Right ventricle myocardium superior (tissue), 1 donor: ENCODE data around the gene ZFP30. TPM values are rescaled to one million over a fixed set of nuclear protein-coding genes. Genes with fewer than 3 reads are reported as not detected.

Experiments used
- ATAC-seq: fragments of 200-7000 bp; cut with Tn5 transposase; one replicate; pipeline ENCODE4 v1.9.1; 2020; ENCODE audit warnings: mild to moderate bottlenecking; ENCODE audit not compliant: poor library complexity
- DNase-seq: peaks from one replicate; pipeline ENCODE4 v3.0.0-alpha.2; 2020
- intact Hi-C: fragments of 100-400 bp; cut with DNase I; formaldehyde crosslinking; loops from one replicate; pipeline ENCODE4 v1.11.2; 2022
- total RNA-seq: library from RNA; stranded (reverse); fragmentation: NEBNext Ultra II Directional; extraction: Animal tissue kit (Norgen Biotek cat#: 25700); gene quantifications from one replicate; pipeline ENCODE4 v1.2.1, GENCODE V29; 2021
- donor health status: DM: no; HTN: yes; CAD: no; lungs with severe emphysema.

ZFP30 gene
- total RNA-seq, 1 donor from 2014 or later: 5.8 TPM

DNA sequence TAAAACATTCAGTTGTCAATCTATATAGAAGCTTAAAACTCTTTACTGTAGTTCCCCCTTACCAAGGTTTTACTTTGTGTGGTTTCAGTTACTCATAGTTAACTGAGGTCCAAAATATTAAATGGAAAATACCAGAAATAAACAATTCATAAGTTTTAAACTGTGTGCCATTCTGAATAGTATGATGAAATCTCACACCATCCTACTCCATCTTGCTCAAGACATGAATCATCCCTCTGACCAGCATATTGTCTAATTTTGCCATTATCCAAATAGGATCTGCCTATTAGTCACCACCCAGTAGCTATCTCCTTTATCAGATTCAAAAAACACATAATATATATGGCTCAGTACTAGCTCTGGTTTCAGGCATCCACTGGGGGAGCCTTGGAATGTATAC is 83.1 kb downstream of the ZFP30 start:
- intact Hi-C loops: no loop called here
- DNase-seq (no peak), ATAC-seq (no peak)

DNA sequence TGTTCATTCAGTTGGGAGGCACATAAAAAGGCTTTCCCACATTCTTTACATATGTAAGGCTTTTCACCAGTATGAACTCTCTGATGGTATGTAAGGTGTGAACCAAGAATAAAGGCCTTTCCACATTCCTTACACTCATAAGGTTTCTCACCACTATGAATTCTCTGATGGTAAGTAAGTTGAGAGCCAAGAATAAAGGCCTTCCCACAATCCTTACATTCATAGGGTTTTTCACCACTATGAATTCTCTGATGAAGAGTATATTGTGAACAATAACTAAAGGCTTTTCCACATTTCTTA is 89.9 kb downstream of the ZFP30 start:
- intact Hi-C loops: no loop called here
- no peak for ATAC-seq

DNA sequence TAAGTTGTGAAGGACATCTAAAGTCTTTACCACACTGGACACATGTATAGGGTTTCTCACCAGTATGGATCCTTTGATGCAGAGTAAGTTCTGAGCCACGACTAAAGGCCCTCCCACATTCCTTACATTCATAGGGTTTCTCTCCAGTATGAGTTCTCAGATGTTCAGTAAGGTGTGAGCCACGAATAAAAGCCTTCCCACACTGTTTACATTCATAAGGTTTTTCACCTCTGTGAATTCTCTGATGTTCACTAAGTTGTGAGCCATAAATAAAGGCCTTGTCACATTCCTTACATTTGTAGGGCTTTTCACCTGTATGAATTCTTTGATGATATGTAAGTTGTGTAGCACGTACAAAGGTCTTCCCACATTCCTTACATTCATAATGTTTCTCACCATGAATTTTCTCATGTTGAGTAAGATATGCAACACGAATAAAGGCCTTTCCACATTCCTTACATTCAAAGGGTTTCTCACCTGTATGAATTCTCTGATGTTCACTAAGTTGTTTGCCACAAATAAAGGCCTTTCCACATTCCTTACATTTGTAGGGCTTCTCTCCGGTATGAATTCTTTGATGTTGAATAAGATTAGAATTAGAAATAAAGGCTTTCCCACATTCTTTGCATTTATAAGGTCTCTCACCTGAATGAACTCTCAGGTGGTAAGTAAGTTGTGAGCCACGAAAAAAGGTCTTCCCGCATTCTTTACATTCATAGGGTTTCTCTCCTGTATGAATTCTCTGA is 90.5 kb downstream of the ZFP30 start:
- no peak for DNase-seq
- intact Hi-C loops: no loop called here
- ATAC-seq: no peak

More for the DNA sequence above, 89.9 kb downstream of the ZFP30 start:
- DNase-seq: no peak

Other genes with a start within 250 kb of the ZFP30 start
- 5.2 TPM for gene ZNF569, start 188.0 kb downstream of the ZFP30 start, total RNA-seq
- gene ZNF570, start 186.1 kb downstream of the ZFP30 start, total RNA-seq: 6.7 TPM
- 5.7 TPM for gene ZNF793, start 148.5 kb downstream of the ZFP30 start, total RNA-seq
- 2.4 TPM for gene ZNF571, start 60.7 kb downstream of the ZFP30 start, total RNA-seq
- 7.9 TPM for gene ZNF540, start 60.6 kb downstream of the ZFP30 start, total RNA-seq
- 7.1 TPM for gene ZNF607, start 64.3 kb upstream of the ZFP30 start, total RNA-seq
- gene ZNF573, start 124.1 kb upstream of the ZFP30 start, total RNA-seq: 13.9 TPM